Gastrocnemius medialis (tissue), 4 donors: ENCODE results near the gene DHDDS.

Source experiments
- CTCF ChIP-seq, 5 experiments: fragments of 450-650 bp in 3 of 5; fragments of 200-600 bp in 2 of 5; sonication (generic) in 2 of 5; IDR thresholded peaks in 4 of 5; conservative IDR thresholded peaks in 1 of 5; 1 replicate in 4 of 5; 2 replicates in 1 of 5; pipeline ENCODE4 v1.5.1; 2016 to 2019; ENCODE audit warnings: antibody characterized with exemption in 5 of 5, mild to moderate bottlenecking in 3 of 5, moderate library complexity in 3 of 5
- POLR2A ChIP-seq, 2 donors: fragments of 450-650 bp; IDR thresholded peaks; one replicate each; pipeline ENCODE4 v1.6.1; 2017; ENCODE audit warnings: antibody characterized with exemption in 2 of 2, mild to moderate bottlenecking in 2 of 2, moderate library complexity in 2 of 2

- TF ChIP-seq CTCF (IDR thresholded peaks at IDR 0.05 in 4 of 5, conservative IDR thresholded peaks at IDR 0.05 in 1 of 5): no peak
- TF ChIP-seq POLR2A (IDR thresholded peaks at IDR 0.05): no peak
These were observed 42.4 kb upstream of the DHDDS start for GRCh38 chr1:26389604-26390247.
